EH (cell line): ENCODE measurements around the gene CAPN10.

Experiments
- DNase-seq: peaks from one replicate; pipeline ENCODE4 v3.0.0-alpha.2; 2015; ENCODE audit warnings: low read depth

The CAPN10 gene

GRCh38 chr2:240638512-240639160 is 52.1 kb downstream of the CAPN10 start:
- DNase-seq, result no peak

GRCh38 chr2:240639566-240639965 is 53.0 kb downstream of the CAPN10 start:
- DNase-seq, result no peak

- DNase-seq, result peak; percentile 9
Observed at GRCh38 chr2:240640939-240641338, 54.4 kb downstream of the CAPN10 start.

GRCh38 chr2:240642061-240642805 is 55.7 kb downstream of the CAPN10 start:
- DNase-seq, result no peak

GRCh38 chr2:240642806-240643092 is 56.2 kb downstream of the CAPN10 start:
- DNase-seq, result no peak

- DNase-seq, result no peak
Observed at GRCh38 chr2:240643093-240643810, 56.7 kb downstream of the CAPN10 start.

- DNase-seq, result no peak
Observed at GRCh38 chr2:240643811-240644150, 57.2 kb downstream of the CAPN10 start.

- no peak for DNase-seq
Observed at GRCh38 chr2:240644171-240644651, 57.7 kb downstream of the CAPN10 start.

- no peak for DNase-seq
Observed at GRCh38 chr2:240644859-240645301, 58.3 kb downstream of the CAPN10 start.

GRCh38 chr2:240645346-240645745 is 58.8 kb downstream of the CAPN10 start:
- no peak for DNase-seq

GRCh38 chr2:240645801-240646175 is 59.3 kb downstream of the CAPN10 start:
- no peak for DNase-seq

- DNase-seq, result no peak
Observed at GRCh38 chr2:240646176-240646899, 59.8 kb downstream of the CAPN10 start.

GRCh38 chr2:240646900-240647502 is 60.5 kb downstream of the CAPN10 start:
- DNase-seq, result no peak

GRCh38 chr2:240647503-240648154 is 61.1 kb downstream of the CAPN10 start:
- no peak for DNase-seq

GRCh38 chr2:240648155-240648649 is 61.7 kb downstream of the CAPN10 start:
- DNase-seq, result no peak
